Chondrocyte (in vitro differentiated cells): ENCODE data around the gene TPRA1. TPM values are rescaled to one million over a fixed set of nuclear protein-coding genes. Genes with fewer than 3 reads are reported as not detected.
"Not testable (repeated sequence)": the region's sequence is repeated elsewhere in the genome, so short reads cannot be mapped to it uniquely, and the experiment has no call there.

ENCODE experiments used
- DNase-seq: peaks from one replicate; pipeline ENCODE4 v3.0.0; 2021; ENCODE audit warnings: mixed read lengths, low spot score
- H3K27ac Mint-ChIP-seq: one replicate; pipeline ENCODE4 v1.8.0; 2021; ENCODE audit warnings: mild to moderate bottlenecking, moderate library complexity, mixed read lengths; ENCODE audit not compliant: unreplicated experiment
- H3K27me3 Mint-ChIP-seq: 2 replicates; pipeline ENCODE4 v1.8.0; 2021; ENCODE audit warnings: low read depth, mixed read lengths
- H3K36me3 Mint-ChIP-seq: 2 replicates; pipeline ENCODE4 v1.8.0; 2021; ENCODE audit warnings: low read depth, mixed read lengths
- H3K4me1 Mint-ChIP-seq: 2 replicates; pipeline ENCODE4 v1.8.0; 2021; ENCODE audit warnings: low read depth, mild to moderate bottlenecking, mixed read lengths
- H3K4me3 Mint-ChIP-seq: one replicate; pipeline ENCODE4 v1.8.0; 2021; ENCODE audit warnings: mild to moderate bottlenecking, moderate library complexity, mixed read lengths; ENCODE audit not compliant: unreplicated experiment
- H3K9me3 Mint-ChIP-seq: 2 replicates; pipeline ENCODE4 v1.8.0; 2021; ENCODE audit warnings: low read depth, mixed read lengths
- total RNA-seq: library from RNA; stranded (reverse); gene quantifications from 3 replicates; pipeline ENCODE4 v1.2.1, GENCODE V29; 2021
- TF ChIP-seq, protein P1 (sequence below): fragments of 200-600 bp; sonication (generic); IDR thresholded peaks from 2 replicates; pipeline ENCODE4 v1.5.0; 2021; ENCODE audit warnings: antibody characterized with exemption, mild to moderate bottlenecking, moderate library complexity

The TPRA1 gene
- total RNA-seq, 1 donor from 2014 or later: 37.2 TPM

DNA sequence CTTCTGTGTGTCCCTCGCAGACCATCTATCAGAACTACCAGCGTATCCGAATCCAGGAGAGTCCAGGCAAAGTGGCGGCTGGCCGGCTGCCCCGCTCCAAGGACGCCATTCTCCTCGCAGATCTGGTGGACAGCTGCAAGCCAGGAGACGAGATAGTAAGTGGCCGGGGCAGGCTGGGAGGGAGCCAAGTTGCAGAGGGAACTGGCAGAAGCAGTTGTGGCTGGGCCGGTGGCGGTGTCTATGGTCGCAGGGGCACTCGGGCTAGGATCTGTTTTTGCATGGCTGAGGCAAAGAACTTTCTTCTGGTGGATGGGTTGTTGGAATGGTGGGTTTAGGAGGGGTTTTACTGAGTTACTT is 17.8 kb upstream of the TPRA1 start:
- Mint-ChIP-seq H3K27me3 (no peaks in the 10 kb centered on the region), H3K9me3 (no peaks in the 10 kb centered on the region), H3K27ac (no peak overlapping the region), H3K4me3 (no peak overlapping the region), H3K36me3 (peaks cover 31% of the 10 kb centered on the region), H3K4me1 (peaks cover 15% of the 10 kb centered on the region)
- TF ChIP-seq, protein P1, sequence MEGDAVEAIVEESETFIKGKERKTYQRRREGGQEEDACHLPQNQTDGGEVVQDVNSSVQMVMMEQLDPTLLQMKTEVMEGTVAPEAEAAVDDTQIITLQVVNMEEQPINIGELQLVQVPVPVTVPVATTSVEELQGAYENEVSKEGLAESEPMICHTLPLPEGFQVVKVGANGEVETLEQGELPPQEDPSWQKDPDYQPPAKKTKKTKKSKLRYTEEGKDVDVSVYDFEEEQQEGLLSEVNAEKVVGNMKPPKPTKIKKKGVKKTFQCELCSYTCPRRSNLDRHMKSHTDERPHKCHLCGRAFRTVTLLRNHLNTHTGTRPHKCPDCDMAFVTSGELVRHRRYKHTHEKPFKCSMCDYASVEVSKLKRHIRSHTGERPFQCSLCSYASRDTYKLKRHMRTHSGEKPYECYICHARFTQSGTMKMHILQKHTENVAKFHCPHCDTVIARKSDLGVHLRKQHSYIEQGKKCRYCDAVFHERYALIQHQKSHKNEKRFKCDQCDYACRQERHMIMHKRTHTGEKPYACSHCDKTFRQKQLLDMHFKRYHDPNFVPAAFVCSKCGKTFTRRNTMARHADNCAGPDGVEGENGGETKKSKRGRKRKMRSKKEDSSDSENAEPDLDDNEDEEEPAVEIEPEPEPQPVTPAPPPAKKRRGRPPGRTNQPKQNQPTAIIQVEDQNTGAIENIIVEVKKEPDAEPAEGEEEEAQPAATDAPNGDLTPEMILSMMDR: no peak
- DNase-seq: peak; percentile 80

DNA sequence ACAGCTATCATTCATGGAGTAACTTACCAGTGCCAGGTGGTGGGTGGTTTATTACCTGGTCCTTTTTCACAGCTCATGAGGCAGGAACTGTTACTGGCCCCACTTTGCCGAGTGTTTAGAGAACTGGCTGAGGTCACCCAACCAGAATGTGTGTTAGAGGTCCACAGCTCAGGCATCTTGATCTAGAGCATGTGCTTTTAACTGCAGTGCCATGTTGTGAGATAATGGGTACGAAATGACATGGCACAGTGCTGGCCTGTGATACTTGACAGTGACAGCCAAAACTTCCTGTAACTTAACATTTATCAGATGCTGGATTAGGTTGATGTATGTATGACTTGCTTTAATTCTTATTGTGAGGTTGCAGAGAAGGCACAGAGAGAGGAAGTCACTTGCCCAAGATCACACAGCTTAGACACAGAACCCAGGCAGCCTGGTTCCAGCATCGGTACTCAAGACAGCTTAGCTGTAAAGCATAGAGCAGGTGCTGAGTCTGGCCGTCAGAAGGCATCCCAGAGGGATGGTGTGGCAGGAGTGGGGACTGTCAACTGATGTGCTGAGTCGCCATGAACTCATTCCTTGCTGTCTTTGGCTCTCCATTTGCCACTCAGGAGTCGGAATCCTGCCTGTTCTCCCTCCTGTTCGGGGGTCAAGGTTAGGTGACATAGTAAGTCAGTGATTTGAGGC is 17.3 kb upstream of the TPRA1 start:
- DNase-seq: peak; percentile 37
- Mint-ChIP-seq H3K4me3 (no peak overlapping the region), H3K9me3 (no peaks in the 10 kb centered on the region), H3K27me3 (no peaks in the 10 kb centered on the region), H3K27ac (no peak overlapping the region), H3K4me1 (peaks cover 9% of the 10 kb centered on the region), H3K36me3 (peaks cover 31% of the 10 kb centered on the region)
- TF ChIP-seq, protein P1: no peak

DNA sequence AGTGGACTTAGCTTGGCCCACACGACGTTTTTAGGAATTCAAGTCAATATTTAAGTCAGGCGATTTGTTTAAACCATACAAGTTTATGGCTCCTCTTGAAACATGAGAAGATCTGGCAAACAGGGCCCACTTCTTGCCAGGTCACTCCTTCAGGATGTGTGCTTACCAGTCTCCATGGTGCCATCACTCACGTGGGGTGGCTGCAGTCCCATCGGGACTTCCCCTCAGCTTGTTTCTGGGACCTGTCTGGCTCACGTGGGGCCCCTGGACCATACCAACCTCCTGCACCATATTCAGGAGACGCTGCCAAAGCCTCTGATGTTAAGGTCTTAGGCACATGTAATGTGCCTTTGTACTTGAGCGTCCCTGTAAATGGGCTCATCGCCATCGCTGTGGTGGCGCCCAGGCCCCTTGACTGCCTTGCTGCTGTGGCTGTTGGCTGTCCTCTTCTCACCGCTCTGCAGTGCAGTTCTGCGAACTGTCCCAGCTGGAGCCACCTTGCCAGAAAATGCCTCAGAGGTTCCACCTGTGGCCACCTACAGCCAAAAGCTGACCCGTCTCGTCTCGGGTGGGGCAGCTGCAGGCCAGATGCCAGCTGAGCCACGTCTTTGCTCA is 16.6 kb upstream of the TPRA1 start:
- H3K9me3 Mint-ChIP-seq: no peaks in the 10 kb centered on the region
- peaks cover 2% of the 10 kb centered on the region for H3K4me1 Mint-ChIP-seq
- TF ChIP-seq, protein P1: no peak
- H3K36me3 Mint-ChIP-seq: peaks cover 31% of the 10 kb centered on the region
- no peak for DNase-seq
- H3K4me3 Mint-ChIP-seq: no peak overlapping the region
- H3K27me3 Mint-ChIP-seq: no peaks in the 10 kb centered on the region
- H3K27ac Mint-ChIP-seq: no peak overlapping the region

DNA sequence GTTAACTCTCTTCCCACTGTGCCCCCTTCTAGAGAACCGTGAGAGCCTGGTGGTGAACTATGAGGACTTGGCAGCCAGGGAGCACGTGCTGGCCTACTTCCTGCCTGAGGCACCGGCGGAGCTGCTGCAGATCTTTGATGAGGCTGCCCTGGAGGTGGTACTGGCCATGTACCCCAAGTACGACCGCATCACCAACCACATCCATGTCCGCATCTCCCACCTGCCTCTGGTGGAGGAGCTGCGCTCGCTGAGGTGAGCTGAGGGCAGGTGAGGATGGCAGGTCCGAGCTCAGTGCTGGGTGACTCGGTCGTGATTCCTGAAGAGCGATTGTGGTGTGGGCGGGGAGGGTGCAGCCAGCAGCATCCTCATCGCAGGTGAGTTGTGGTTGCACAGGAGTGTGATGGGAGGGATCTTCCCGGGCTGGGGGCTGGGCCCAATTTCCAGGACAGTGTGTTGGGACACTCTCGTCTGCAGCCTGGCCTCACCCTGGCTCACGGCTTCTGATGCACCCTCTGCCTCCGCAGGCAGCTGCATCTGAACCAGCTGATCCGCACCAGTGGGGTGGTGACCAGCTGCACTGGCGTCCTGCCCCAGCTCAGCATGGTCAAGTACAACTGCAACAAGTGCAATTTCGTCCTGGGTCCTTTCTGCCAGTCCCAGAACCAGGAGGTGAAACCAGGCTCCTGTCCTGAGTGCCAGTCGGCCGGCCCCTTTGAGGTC is 15.7 kb upstream of the TPRA1 start:
- Mint-ChIP-seq H3K9me3 (no peaks in the 10 kb centered on the region), H3K36me3 (peaks cover 31% of the 10 kb centered on the region), H3K27me3 (no peaks in the 10 kb centered on the region), H3K27ac (no peak overlapping the region), H3K4me1 (no peaks in the 10 kb centered on the region), H3K4me3 (no peak overlapping the region)
- no peak for DNase-seq
- TF ChIP-seq, protein P1: no peak

DNA sequence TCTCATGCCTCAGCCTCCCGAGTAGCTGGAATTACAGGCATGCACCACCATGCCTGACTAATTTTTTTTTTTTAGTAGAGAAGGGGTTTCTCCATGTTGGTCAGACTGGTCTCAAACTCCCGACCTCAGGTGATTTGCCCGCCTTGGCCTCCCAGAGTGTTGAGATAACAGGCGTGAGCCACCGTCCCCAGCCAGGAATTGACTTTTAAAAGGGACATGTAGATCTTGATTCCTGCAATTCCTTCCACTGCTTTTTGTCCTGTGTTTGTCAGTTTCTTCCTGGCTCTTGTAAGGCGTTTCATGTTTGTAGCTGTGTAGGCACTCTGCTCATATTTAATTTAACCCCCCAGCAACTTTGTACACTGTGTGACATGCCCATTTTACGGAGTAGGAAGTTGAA is 15.0 kb upstream of the TPRA1 start:
- H3K27me3 Mint-ChIP-seq, H3K9me3 Mint-ChIP-seq, H3K4me3 Mint-ChIP-seq, H3K4me1 Mint-ChIP-seq, H3K27ac Mint-ChIP-seq, DNase-seq: not testable (repeated sequence)
- H3K36me3 Mint-ChIP-seq: peaks cover 30% of the 10 kb centered on the region
